Epithelial cell of proximal tubule (primary cell): ENCODE data around the gene ATL3. TPM values are rescaled to one million over a fixed set of nuclear protein-coding genes. Genes with fewer than 3 reads are reported as not detected.

ENCODE experiments used
- DNase-seq: peaks from one replicate; pipeline ENCODE4 v3.0.0-alpha.2; 2011; ENCODE audit warnings: low read depth
- H3K4me3 ChIP-seq: 2 replicates; pipeline ENCODE4 v1.5.1; 2011; ENCODE audit warnings: low read depth, mild to moderate bottlenecking, low read length
- CTCF ChIP-seq: conservative IDR thresholded peaks from 2 replicates; pipeline ENCODE4 v1.5.1; 2012; ENCODE audit warnings: low read depth, mild to moderate bottlenecking, low read length
- total RNA-seq: library from RNA; depleted of rRNA; stranded (reverse); fragments of >200 nt; gene quantifications from 2 replicates; pipeline ENCODE4 v1.2.3, GENCODE V29; 2015

ATL3 gene
- total RNA-seq, 1 donor from 2014 or later: 32.3 TPM

GRCh38 chr11:63681321-63682065 lies 10.3 kb upstream of the ATL3 start, which contains the start of gene RTN3:
RTN3 (plus strand) TSS chr11:63681500; CDS start chr11:63681637, 137 bp downstream.
- H3K4me3 ChIP-seq: peak within 1 kb of the TSS; percentile 99
- peak; percentile 5 for TF ChIP-seq CTCF
- DNase-seq: no peak

- TF ChIP-seq CTCF: no peak
- peak overlapping the region; percentile 99 for H3K4me3 ChIP-seq
- no peak for DNase-seq
Measured at GRCh38 chr11:63680834-63681320, 9.7 kb upstream of the ATL3 start.

- no peak for TF ChIP-seq CTCF
- DNase-seq: no peak
- no peak overlapping the region for H3K4me3 ChIP-seq
Measured at GRCh38 chr11:63673579-63673978, 2.4 kb upstream of the ATL3 start.

- TF ChIP-seq CTCF: no peak
- DNase-seq: no peak
- no peak overlapping the region for H3K4me3 ChIP-seq
Measured at GRCh38 chr11:63672936-63673539, 1.9 kb upstream of the ATL3 start.

GRCh38 chr11:63672156-63672463 lies 934 bp upstream of the ATL3 start:
- H3K4me3 ChIP-seq: peak overlapping the region; percentile 63
- no peak for TF ChIP-seq CTCF

GRCh38 chr11:63670433-63671321 lies 499 bp downstream of the ATL3 start:
- DNase-seq: peak; percentile 18
- H3K4me3 ChIP-seq: peak overlapping the region; percentile 63
- peak; percentile 56 for TF ChIP-seq CTCF

More at GRCh38 chr11:63672156-63672463, 934 bp upstream of the ATL3 start:
- DNase-seq: no peak
